IPS-NIHi11 (cell line): ENCODE results near the gene SMAD1.

ENCODE experiments used
- DNase-seq: peaks from one replicate; pipeline ENCODE4 v3.0.0; 2012; ENCODE audit warnings: mixed read lengths, low spot score

The SMAD1 gene

DNA sequence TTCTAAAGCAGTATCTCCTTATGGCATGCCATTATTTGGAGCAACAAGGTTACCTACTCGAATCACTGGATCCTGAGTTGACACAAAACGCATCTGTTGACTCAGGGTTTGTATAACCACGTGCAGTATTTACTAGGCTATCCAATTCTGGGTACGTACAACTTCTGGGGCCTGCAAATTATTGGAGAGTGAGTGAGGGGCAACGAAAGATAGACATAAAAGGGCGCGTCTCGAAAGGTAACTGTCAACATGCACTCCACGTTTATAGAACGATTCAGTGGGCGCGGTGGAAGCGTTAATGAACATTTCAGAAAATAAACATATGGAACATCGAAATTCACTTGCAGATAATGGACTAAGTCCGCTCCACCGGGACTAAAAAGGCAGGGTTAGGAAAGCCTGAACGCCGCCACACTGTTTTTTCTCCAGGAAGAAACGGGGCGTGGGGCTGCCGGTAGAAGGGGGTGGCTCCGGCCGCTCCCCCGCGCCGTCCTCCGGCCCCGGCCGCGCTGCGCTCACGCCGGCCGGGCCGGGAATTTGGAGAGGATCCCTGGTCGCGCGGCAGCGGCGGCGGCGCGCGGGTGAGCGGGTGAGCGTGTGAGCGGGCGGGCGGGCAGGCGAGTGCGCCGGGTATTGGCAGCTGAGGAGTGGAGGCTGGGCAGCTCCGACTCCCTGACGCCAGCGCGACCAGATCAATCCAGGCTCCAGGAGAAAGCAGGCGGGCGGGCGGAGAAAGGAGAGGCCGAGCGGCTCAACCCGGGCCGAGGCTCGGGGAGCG, at the start of gene SMAD1:
Gene SMAD1, plus strand, starts transcription at position 690 of the 778 bp plus-strand sequence. CDS start 32,761 bp downstream, outside the sequence.
- peak; percentile 82 for DNase-seq

DNA sequence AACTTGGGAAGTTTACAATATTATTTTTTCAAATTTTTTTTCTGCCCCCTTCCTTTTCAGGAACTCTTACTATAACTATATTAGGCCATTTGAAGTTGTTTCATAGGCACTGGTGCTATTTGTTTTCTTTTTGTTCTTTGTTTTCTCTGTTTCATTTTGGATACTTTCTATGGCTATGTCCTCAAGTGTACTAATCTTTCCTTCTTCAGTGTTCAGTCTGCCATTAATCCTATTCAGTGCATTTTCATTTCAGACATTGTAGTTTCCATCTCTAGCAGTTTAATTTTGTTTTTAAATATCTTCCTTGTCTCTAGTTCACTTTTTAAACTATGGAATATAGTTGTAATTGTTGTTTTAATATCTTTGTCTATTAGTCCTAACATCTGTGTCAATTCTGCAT, 48.0 kb upstream of the SMAD1 start:
- no peak for DNase-seq

DNA sequence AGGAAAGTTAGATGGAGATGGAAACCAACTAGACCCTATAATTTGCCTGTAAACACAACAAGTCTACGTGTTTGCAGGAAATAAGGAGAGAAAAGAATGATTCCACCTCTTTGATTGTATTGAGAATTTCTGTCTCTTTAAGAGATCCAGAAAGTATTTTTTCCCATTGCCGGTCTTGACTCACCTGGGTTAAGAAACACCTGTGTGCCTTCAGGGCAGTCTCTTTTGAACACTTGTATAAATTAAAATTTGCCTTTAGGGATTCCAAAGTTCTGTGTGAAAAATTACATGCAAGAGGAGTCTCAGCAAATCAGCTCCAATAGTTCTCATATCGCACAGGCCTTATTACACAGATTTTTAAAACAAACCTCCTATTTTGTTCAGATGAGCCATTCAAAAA, 46.0 kb upstream of the SMAD1 start:
- no peak for DNase-seq

DNA sequence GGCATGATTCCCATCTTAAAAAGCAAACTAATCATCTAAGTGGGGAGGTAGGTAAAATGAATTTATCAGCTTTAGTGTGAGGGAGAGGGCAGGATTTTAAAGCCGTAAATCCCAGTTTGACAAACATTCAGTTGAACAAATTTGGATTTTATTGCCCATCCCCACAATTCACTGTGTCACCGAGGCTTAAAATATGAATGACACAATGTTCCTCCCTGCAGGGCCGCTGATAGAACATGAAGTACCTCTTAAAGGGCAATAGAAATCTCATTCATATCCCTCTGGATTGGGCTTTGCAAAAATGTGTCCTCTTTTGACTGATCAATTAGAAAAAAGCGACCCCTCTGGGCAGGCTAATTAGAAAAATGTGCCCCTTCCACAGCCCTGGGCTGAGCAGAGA, 45.5 kb upstream of the SMAD1 start:
- no peak for DNase-seq

DNA sequence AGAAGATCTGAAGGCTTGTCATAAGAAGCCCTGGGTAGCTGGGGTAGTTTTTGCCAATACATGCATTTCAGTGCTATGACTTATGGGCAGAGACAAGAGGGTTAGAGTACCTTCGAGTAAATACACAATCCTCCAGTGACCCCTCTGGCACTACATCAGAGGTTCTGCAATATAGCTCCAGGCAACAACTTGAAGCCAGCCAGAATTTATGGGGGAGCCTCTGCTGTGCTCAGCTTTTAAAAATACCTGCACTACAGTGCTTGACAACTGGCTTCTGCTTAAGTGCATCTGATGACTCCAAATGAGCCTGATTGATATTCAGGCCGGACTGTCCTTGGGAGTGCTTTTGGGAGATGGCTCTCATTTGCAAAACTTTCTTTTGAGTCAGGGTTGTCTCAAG, 44.9 kb upstream of the SMAD1 start:
- no peak for DNase-seq

DNA sequence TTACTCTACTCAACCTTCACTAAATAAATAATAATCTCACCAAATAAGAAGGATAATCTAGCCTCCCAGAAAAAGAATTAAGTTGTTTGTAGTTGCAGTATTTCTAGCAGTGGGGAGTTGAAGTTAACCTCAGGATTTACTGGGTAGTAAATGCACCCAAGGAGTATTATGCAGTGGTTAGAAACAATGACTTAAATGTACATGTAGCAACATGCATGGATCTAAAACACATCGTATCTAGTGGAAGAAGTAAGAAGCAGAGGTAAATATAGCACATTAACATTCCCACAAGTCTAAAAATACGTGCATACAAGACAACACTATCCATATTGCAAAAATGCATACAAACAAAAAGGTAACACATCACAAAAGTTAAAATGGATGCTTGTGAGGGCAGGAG, 44.2 kb upstream of the SMAD1 start:
- no peak for DNase-seq

DNA sequence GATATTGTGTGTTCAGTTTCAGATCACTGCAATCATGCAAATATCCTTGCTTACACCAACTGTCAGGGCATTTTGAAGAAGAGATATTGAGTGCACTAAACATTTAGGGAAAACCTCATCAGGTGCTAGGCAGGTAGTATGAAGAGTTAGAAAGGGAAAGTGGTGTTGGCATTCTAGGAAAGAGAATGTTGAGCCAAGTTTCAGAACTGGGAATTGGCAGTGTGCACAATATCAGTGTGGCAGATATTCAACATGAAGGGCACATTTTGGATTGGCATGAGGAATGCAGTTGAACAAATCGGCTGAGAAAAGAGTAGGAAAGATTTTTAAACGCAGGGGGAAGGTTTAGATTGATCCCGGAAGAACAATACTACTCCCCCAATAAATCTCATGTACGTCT, 43.4 kb upstream of the SMAD1 start:
- DNase-seq, result no peak

DNA sequence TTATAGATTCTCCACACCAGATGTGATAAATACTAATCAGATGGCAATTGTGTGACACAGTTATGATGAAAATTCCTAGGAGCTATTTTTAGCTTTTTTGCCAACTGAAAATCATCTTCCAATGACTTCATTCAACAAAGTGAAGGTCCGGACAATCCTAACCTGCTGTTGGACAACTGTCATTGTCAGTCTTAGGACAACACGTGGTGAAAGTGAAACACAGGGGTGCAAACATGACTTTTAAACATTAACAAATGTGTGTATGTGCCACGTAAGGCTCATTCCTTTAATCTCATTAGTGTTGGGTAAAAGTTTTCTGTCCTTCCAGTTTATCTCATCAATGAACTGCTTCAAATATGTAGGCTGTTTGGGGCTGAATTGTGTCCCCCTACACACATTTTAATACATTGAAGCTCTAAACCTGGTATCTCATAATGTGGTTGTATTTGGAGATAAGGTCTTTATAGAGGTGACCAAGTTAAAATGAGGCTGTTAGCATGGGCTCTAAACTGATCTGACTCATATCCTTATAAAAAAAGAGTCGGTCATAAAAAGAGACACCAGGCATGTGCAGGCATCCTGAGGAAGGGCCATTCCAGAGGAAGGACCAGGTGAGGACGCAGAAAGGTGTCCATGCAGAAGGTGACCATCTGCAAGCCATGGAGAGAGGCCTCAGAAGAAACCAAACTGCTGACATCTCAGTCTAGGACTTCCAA, 41.2 kb upstream of the SMAD1 start:
- DNase-seq, result no peak

DNA sequence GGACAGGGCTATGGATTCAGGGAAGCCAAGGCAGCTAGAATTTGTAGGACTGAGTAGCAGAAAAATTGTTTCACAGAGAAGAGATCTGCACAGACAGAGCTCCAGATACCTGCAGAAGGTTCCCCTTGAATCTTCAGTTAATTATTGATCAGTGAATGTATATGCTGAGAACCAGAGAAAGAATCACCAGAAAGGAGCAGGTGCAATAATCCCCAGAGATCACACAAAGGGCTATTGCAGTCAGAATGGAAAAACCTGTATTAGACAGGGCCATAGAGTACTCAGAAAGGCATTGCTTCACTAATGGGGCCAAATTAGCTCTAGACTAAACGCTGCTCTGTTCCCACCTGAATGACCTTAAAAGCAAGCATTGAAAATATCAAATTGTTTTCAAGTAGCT, 35.5 kb upstream of the SMAD1 start:
- no peak for DNase-seq

DNA sequence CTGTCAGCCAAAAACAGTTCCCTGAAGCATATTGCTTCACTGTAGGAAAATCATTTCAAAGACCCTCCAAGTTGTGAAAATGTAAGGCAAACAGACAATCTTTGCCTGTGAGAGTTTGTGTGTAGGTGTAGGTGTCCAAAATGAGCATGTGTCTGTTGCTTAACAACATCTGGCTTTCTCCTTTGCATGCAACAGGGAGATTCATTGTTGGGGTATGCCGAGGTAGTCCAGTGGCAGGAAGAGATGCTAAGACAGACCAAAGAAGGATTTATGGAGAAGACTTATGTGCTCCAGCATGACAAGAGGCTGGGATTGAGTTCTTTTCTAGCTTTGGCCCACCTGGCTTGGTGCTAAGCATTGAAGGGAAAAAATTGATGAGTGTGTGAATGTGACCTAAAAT, 29.8 kb upstream of the SMAD1 start:
- DNase-seq, result no peak

DNA sequence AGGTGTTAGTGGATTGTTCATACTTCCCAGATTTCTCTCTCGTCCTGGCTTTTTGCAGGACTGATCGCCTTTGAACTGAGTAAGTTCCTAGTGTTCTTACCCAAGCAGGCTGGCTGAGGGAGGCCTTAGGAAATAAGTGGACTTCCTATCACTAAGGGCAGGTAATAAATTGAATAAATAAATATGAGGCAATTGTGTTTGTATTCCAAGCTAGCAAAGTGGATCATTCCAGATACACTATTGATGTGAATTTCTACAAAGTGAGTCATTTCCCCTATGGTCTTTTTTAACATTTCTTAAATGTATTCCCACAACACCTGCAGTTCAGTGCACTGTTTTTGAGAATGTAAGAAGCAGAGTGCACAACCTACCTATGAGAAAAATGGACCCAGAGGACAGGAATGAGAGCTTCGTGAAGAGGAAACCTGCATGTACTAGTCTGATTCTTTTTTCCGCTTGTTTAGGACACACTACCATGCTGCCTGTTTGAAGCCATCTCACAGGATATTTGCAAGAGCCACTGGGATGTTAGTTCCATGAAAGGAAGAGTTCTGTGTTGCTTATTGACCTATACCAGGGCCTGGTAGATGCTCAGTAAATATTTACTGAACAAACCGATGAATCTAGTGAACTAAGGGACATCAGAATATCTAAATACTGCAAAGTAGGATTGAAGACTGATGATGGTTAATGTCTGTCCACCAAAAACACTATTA, 29.0 kb upstream of the SMAD1 start:
- no peak for DNase-seq

DNA sequence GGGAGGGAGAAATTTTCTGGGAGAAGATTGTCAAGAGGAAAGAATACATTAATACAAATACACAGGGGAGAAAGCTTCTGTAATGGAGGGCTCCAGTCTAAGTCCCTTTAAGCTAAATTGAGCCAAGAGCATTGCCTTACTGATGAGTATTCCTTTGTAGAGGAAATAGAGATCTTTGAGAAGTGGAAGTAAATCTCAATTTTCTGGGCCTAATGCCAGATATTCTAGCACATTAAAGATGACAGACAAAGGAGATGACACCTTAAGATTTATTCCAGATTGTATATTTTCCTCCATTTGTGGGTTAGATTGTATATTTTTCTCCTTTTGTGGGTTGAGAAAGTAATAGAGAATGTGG, 28.5 kb upstream of the SMAD1 start:
- DNase-seq, result no peak

DNA sequence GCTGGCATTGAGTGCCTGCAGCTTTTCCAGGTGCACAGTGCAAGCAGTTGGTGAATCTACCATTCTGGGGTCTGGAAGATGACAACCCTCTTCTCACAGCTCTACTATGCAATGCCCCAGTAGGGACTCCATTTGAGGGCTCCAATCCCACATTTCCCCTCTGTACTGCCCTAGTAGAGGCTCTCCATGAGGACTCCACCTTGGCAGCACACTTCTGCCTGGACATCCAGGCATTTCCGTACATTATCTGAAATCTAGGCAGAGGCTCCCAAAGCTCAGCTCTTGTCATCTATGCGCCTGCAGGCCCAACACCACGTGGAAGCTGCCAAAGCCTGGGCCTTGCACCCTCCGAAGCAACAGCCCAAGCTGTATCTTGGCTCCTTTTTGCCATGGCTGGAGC, 8.4 kb upstream of the SMAD1 start:
- no peak for DNase-seq

DNA sequence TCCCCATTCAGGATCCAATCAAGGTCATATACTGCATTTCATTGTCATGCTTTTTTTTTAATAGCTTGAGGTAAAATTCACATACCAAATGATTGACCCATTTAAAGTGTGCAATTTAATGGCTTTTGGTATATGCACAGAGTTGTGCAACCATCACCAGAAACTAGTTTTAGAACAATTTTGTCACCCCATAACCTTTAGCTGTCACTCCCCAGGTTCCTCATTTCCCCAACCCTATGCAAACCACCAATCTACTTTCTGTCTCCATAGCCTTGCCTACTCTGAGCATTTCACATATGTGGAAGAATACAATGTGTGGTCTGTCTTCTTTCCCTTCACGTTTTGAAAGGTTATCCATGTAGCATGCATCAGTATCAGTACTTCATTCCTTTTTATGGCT, 1.4 kb upstream of the SMAD1 start:
- DNase-seq, result no peak

DNA sequence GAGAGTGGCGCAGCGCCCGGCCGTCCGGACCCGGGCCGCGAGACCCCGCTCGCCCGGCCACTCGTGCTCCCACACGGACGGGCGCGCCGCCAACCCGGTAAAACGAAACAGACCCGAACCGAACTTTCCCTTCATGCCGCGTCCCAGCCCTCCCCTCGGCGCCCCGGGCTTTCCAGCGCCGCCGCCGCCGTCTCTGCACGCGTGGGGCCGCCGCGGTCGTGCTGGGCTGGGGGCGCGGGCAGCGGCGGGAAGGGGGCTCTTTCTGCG, 222 bp downstream of the SMAD1 start:
- no peak for DNase-seq

DNA sequence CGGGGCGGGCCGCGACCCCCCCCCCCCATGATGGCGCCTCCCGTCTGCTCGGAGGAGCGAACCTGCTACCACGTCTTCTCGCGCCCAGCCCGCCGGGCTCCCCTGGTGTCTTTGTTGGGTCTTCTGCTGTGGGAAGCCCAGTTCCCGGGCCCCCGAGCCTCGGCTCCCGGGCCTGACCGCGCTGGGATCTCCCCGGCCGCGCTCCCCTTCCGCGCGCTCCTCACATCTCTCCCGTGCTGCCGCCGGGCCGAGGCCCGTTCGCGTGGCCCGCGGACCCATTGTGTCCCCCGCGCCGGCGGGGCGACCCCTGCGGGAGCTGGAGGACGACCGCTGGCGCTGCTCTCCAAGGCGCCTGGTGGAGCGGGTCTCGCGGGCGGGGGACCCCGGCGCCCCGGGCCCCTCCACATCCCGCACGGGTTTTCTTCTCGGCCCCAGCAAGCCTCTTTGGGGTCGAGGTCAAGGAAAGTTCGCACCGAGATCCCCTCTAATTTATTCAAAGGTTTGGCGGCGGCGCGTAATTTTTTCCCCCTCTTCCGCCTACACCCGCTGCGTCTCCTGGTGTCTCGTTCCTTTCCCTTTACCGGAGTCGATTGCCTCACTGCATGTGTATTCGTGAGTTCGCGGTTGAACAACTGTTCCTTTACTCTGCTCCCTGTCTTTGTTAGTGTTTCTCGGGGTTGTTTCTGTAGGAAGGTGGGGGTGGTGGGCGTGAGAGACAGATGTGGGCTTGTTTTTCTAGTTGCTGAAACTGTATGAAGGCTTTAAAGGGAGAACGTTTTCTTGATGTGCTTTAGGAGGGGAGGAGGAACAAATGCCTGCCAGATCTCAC, 770 bp downstream of the SMAD1 start:
- DNase-seq, result peak; percentile 59

DNA sequence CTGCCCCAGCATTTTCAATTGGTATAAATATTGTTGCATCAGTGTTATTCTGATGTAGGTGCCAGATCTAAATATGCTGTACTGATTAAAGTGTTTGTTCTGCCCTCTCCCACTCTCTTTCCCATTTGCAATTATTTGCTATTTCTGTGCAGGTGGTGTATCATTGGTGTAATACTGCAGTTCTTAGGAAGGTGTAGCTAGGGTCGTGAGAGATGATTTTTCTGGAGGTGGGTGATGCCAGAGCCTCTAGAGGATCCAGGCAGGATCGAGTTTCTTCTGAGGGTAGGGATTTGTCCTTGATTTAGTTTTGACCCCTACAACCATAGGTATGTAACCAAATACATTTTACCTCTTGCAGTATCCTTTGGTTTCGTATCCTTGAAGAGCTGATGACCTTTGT, 1.9 kb downstream of the SMAD1 start:
- no peak for DNase-seq

DNA sequence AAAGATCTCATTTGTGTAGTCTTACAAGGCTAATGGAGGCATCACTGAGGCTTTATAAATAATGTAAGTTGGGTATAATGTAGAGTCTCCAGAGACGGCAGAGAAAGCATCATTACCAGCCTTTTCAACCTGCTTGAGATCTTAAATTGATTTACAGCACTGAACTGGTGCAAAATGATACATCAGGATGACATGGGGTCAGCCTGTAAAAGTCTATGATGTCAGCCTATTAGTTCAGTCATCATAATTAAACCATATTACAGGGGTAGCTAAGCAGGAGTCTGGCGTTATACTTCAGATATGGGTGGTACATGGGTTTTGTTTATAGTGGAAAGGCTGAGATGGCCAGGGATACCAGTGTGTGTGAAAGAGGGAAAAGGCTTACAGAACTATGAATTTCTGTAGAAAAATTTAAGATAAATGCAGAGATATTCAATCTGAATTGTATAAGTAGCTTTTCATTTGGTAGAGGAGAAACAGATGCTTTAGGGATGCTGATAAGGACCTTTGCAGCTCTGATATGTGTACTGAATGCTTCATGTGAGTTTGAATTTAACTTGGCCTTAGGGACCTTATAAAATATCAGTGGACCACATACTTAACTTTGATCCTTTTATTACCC, 2.7 kb downstream of the SMAD1 start:
- DNase-seq, result no peak

DNA sequence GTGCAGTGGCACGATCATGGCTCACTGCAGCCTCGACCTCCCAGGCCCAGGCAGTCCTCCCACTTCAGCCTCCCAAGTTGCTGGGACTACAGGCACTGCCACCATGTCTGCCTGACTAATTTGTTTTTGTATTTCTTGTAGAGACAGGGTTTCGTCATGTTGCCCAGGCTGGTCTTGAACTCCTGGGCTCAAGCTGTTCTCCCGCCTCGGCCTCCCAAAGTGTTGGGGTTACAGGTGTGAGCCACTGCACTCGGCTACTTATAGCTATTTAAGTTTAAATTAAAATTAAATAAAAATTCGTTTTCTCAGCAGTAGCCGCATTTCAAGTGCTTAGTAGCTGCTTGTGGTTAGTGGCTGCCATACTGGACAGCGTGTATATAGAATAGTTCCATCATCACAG, 3.5 kb downstream of the SMAD1 start:
- DNase-seq, result no peak

DNA sequence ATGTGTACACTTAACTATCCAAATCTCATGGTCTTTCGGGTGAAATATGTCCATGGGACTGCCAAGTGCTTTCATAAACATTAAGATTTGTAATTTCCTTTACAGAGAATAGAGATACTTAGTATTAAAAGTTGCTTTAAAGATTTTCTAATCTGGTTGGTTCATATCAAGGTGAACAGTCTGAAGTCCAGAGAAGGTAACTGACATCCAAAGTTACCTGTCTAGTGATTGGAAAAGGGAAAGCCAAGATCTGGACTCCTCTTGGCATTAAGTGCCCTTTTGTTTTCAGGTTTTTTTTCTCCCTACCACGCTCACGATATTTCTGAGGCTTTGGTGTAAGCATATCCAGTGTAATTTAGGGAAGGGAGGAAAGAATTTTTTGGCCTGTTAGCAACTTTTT, 5.0 kb downstream of the SMAD1 start:
- DNase-seq, result no peak

DNA sequence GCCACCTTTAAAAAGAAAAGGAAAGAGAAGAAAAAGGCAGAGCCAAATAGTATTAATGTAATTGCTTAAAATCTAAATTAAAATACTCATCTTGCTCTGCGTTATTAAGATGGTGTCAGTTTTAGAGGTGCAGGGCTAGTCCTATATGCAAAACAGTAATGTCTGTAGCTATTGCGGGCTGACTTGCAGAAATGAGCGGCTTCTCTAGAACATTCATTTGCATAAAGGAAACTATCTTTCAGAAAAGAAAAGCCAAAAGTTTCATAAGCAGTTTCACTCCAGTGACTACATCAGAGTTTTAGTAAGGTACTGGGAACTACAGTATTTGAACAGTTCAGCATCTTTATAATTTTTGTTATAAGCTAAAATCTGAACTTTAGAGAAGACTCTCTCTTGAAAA, 6.0 kb downstream of the SMAD1 start:
- DNase-seq, result no peak

DNA sequence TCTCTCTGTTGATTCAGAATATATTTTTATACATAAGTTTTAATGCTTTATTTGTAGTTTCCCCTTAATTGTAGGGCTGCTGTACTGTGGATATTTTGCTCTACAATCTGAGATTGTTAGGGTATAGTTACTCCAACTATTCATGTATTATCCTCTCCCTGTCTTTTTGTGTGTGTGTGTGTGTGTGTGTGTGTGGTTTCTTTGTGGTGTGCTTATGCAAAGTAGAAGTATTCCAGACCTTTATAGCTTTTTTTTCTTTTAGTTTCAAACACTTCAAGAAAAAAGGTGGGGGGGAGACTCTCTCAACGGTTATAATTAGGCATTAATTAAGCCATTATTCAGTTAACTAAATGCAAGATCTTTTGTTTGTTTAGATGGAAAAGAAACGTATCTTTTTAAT, 6.7 kb downstream of the SMAD1 start:
- no peak for DNase-seq
